Endothelial cell of umbilical vein (primary cell): Measurements from ENCODE around the gene LHPP. TPM values are rescaled to one million over a fixed set of nuclear protein-coding genes. Genes with fewer than 3 reads are reported as not detected.

ENCODE experiments used
- BruUV-seq: library from RNA; stranded (reverse); fragments of 400-500 nt; replicated peaks from 2 replicates; lab custom pipeline; 2021; lab: Mats Ljungman, UMichigan
- CTCF ChIA-PET: fragments of 300-600, 350-600 bp; sonication (Branson Sonifier 250); formaldehyde crosslinking; loops from one replicate; lab custom pipeline; 2021; ENCODE audit warnings: antibody characterized with exemption, inconsistent platforms; lab: Charles Lee
- POLR2A ChIA-PET: fragments of 300-600, 350-600 bp; sonication (Branson Sonifier 250); formaldehyde crosslinking; loops from one replicate; lab custom pipeline; 2021; ENCODE audit warnings: antibody characterized with exemption, inconsistent platforms; lab: Charles Lee
- DNase-seq: peaks from one replicate; pipeline ENCODE4 v3.0.0-alpha.2; 2011; ENCODE audit warnings: low read depth, low spot score
- FAIRE-seq: peaks from 2 replicates; lab custom pipeline; 2011; peaks lifted over from hg19 to GRCh38; lab: Jason Lieb, UNC
- H2AFZ ChIP-seq: 2 replicates; pipeline ENCODE4 v1.6.0; 2012; ENCODE audit warnings: low read depth, low read length, control low read depth, inconsistent platforms
- H3K27ac ChIP-seq: 2 replicates; pipeline ENCODE4 v1.5.1; 2011; ENCODE audit warnings: low read depth, mild to moderate bottlenecking, control low read depth, low read length, moderate library complexity; ENCODE audit not compliant: insufficient read depth
- H3K27me3 ChIP-seq, 2 experiments: 2 replicates each; pipeline versions ENCODE4 v1.6.0 to v1.6.1; 2011; ENCODE audit warnings: low read length in 2 of 2, mixed read lengths in 1 of 2; ENCODE audit not compliant: control insufficient read depth in 2 of 2, insufficient read depth in 2 of 2
- H3K36me3 ChIP-seq, 2 experiments: 2 replicates in 1 of 2; 3 replicates in 1 of 2; pipeline ENCODE4 v1.5.1; 2011; ENCODE audit warnings: low read length in 2 of 2, mild to moderate bottlenecking in 1 of 2, moderate library complexity in 1 of 2; ENCODE audit not compliant: control insufficient read depth in 2 of 2, insufficient read depth in 2 of 2; ENCODE audit errors: extremely low read depth in 1 of 2
- H3K4me1 ChIP-seq: 3 replicates; pipeline ENCODE4 v1.5.1; 2011; ENCODE audit warnings: mild to moderate bottlenecking, low read length; ENCODE audit not compliant: control insufficient read depth, insufficient read depth; ENCODE audit errors: extremely low read depth
- H3K4me2 ChIP-seq: 2 replicates; pipeline ENCODE4 v1.6.1; 2011; ENCODE audit warnings: low read length, control low read depth, mixed read lengths; ENCODE audit not compliant: insufficient read depth
- H3K4me3 ChIP-seq, 3 experiments: fragments of 200-600 bp in 1 of 3; sonication (generic), shearing (Covaris generic) in 1 of 3; replicated peaks in 1 of 3; 2 replicates each; pipeline ENCODE4 v1.5.1; 2011 to 2016; ENCODE audit warnings: control low read depth in 3 of 3, low read length in 3 of 3, mild to moderate bottlenecking in 2 of 3, inconsistent platforms in 1 of 3, low read depth in 1 of 3, moderate library complexity in 1 of 3; ENCODE audit not compliant: insufficient read depth in 1 of 3
- H3K79me2 ChIP-seq: 2 replicates; pipeline ENCODE4 v1.6.0; 2012; ENCODE audit warnings: low read length, inconsistent platforms; ENCODE audit not compliant: control insufficient read depth, insufficient read depth
- H3K9ac ChIP-seq: replicated peaks from 2 replicates; pipeline ENCODE3; 2011; ENCODE audit warnings: low read length, control low read depth; ENCODE audit not compliant: insufficient read depth; ENCODE audit errors: extremely low read depth
- H3K9me1 ChIP-seq: replicated peaks from 3 replicates; pipeline ENCODE4 v1.6.0; 2011; ENCODE audit warnings: mild to moderate bottlenecking, low read length; ENCODE audit not compliant: control insufficient read depth, insufficient read depth; ENCODE audit errors: extremely low read depth
- H3K9me3 ChIP-seq: replicated peaks from 2 replicates; pipeline ENCODE4 v1.5.1; 2012; ENCODE audit warnings: low read length, inconsistent platforms; ENCODE audit not compliant: control insufficient read depth, insufficient read depth
- H4K20me1 ChIP-seq: replicated peaks from 2 replicates; pipeline ENCODE3; 2011; ENCODE audit warnings: mild to moderate bottlenecking, low read length; ENCODE audit not compliant: control insufficient read depth, insufficient read depth; ENCODE audit errors: extremely low read depth
- EZH2 ChIP-seq: IDR thresholded peaks from 2 replicates; pipeline ENCODE4 v1.6.1; 2012; ENCODE audit warnings: borderline replicate concordance, low read depth, mild to moderate bottlenecking, moderate library complexity, low read length, inconsistent platforms; ENCODE audit not compliant: severe bottlenecking
- FOS ChIP-seq: IDR thresholded peaks from 2 replicates; pipeline ENCODE4 v1.6.1; 2011; ENCODE audit warnings: mild to moderate bottlenecking, low read length, moderate library complexity, borderline replicate concordance; ENCODE audit not compliant: insufficient read depth
- GATA2 ChIP-seq: IDR thresholded peaks from 2 replicates; pipeline ENCODE4 v1.7.0; 2011; ENCODE audit warnings: low read depth, mild to moderate bottlenecking, moderate library complexity, mixed read lengths, low read length; ENCODE audit not compliant: insufficient read length, insufficient read depth
- JUN ChIP-seq: IDR thresholded peaks from 2 replicates; pipeline ENCODE4 v1.6.1; 2011; ENCODE audit warnings: borderline replicate concordance, low read depth; ENCODE audit not compliant: insufficient read length, insufficient read depth
- MYC ChIP-seq: IDR thresholded peaks from one replicate; pipeline ENCODE4 v1.6.1; 2011; ENCODE audit warnings: mild to moderate bottlenecking, low read depth, low read length
- POLR2A ChIP-seq: IDR thresholded peaks from 2 replicates; pipeline ENCODE4 v1.6.1; 2012; ENCODE audit warnings: low read depth, mild to moderate bottlenecking, control low read depth, low read length
- POLR2AphosphoS5 ChIP-seq: IDR thresholded peaks from 2 replicates; pipeline ENCODE4 v1.6.1; 2012; ENCODE audit warnings: low read depth, mild to moderate bottlenecking, control low read depth, low read length, moderate library complexity; ENCODE audit not compliant: insufficient read depth
- dilution Hi-C: fragments of 300-500 bp; cut with MboI; formaldehyde crosslinking; loops from one replicate; pipeline ENCODE4 v1.15.0; 2019; ENCODE audit warnings: low sequenced_read_pairs; ENCODE audit not compliant: extremely low pct_ligation_motif_present
- intact Hi-C: fragments of 100-400 bp; cut with micrococcal nuclease; formaldehyde crosslinking; loops from one replicate; pipeline ENCODE4 v1.10.0; 2022
- polyA plus RNA-seq, 4 experiments: library from polyadenylated mRNA; depleted of rRNA in 3 of 4; stranded (reverse) in 3 of 4; unstranded in 1 of 4; fragments of >200 nt; gene quantifications; 2 replicates each; pipeline versions ENCODE4 v1.2.1 to v1.2.3, GENCODE V29; 2011 to 2012; ENCODE audit warnings: missing spikeins in 1 of 4
- total RNA-seq: library from RNA; stranded (reverse); gene quantifications from 2 replicates; pipeline ENCODE4 v1.2.3, GENCODE V29; 2021
- TF ChIP-seq, protein P1 (sequence below), 2 donors: IDR thresholded peaks; 1 replicate in 1 of 2; 2 replicates in 1 of 2; pipeline ENCODE4 v1.5.1; 2011; ENCODE audit warnings: low read length in 2 of 2, mild to moderate bottlenecking in 2 of 2, moderate library complexity in 2 of 2, control low read depth in 1 of 2, inconsistent platforms in 1 of 2, low read depth in 1 of 2; ENCODE audit not compliant: insufficient read depth in 1 of 2; ENCODE audit errors: extremely low read depth in 1 of 2
- TF ChIP-seq, protein P2 (sequence below): IDR thresholded peaks from 2 replicates; pipeline ENCODE4 v1.6.1; 2011; ENCODE audit not compliant: insufficient read depth, insufficient read length

Gene LHPP
- total and polyA plus RNA-seq, 2 donors (not counting 3 experiments of a cell fraction or from before 2014, with no cell fraction given), result 5.8 to 11.2 TPM

DNA sequence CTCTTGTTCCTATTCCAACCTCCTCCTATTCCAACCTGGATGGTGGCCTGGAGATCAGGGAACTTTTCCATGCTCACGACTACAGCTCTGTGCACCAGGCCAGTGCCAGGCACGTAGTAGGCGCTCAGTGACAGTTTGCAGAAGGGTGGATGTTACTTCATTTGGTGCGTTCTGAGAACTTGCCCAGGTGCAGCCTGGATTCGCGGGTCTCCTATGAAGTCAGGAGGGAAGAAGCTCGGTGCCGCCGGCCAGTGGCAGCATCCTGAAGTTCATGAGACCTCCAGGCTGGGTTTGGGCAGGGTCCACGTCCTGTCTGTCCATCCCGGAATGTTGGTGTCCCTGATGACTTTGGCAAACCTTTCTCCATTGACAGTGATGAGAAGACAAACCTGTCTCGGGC is 21.3 kb downstream of the LHPP start:
- Histone ChIP-seq H3K4me2 (no peak overlapping the region), H3K27ac (no peak overlapping the region), H4K20me1 (no peaks in the 10 kb centered on the region), H3K4me3 (no peak overlapping the region), H3K27me3 (no peaks in the 10 kb centered on the region), H3K4me1 (no peaks in the 10 kb centered on the region), H3K79me2 (no peaks in the 10 kb centered on the region), H3K36me3 (no peaks in the 10 kb centered on the region), H3K9ac (no peak overlapping the region), H3K9me1 (no peaks in the 10 kb centered on the region), H3K9me3 (no peaks in the 10 kb centered on the region), H2AFZ (no peak overlapping the region)
- POLR2A ChIA-PET, result no interaction called here
- FAIRE-seq, result no peak
- CTCF ChIA-PET, result no interaction called here
- no peak for DNase-seq
- intact Hi-C loops (no loop called here), dilution Hi-C loops (no loop called here)
- TF ChIP-seq POLR2A (no peak), FOS (no peak), MYC (no peak), POLR2AphosphoS5 (no peak), JUN (no peak), EZH2 (no peak), GATA2 (no peak)
- TF ChIP-seq, protein P1, sequence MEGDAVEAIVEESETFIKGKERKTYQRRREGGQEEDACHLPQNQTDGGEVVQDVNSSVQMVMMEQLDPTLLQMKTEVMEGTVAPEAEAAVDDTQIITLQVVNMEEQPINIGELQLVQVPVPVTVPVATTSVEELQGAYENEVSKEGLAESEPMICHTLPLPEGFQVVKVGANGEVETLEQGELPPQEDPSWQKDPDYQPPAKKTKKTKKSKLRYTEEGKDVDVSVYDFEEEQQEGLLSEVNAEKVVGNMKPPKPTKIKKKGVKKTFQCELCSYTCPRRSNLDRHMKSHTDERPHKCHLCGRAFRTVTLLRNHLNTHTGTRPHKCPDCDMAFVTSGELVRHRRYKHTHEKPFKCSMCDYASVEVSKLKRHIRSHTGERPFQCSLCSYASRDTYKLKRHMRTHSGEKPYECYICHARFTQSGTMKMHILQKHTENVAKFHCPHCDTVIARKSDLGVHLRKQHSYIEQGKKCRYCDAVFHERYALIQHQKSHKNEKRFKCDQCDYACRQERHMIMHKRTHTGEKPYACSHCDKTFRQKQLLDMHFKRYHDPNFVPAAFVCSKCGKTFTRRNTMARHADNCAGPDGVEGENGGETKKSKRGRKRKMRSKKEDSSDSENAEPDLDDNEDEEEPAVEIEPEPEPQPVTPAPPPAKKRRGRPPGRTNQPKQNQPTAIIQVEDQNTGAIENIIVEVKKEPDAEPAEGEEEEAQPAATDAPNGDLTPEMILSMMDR (IDR thresholded peaks at IDR 0.05; ENCODE audit: extremely low read depth in 1 of 2, insufficient read depth in 1 of 2, low read depth in 1 of 2, low read length in 2 of 2), result no peak
- TF ChIP-seq, protein P2, sequence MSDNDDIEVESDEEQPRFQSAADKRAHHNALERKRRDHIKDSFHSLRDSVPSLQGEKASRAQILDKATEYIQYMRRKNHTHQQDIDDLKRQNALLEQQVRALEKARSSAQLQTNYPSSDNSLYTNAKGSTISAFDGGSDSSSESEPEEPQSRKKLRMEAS, result no peak
- no TSS peak for BruUV-seq
